IMR-90 (cell line): ENCODE results near the gene WDR6. TPM values are rescaled to one million over a fixed set of nuclear protein-coding genes. Genes with fewer than 3 reads are reported as not detected.

Source experiments
- ATAC-seq: fragments of 200-7000 bp; cut with Tn5 transposase; 2 replicates; pipeline ENCODE4 v1.9.1; 2020; ENCODE audit warnings: low read depth, mild to moderate bottlenecking, moderate library complexity
- BruUV-seq: library from RNA; stranded (reverse); fragments of 400-500 nt; replicated peaks from 2 replicates; lab custom pipeline; 2021; lab: Mats Ljungman, UMichigan
- CTCF ChIA-PET: fragments of 300-600 bp; formaldehyde crosslinking; extraction: SDS; loops from one replicate; lab custom pipeline; 2021; ENCODE audit warnings: antibody characterized with exemption; lab: Yijun Ruan, JAX
- POLR2A ChIA-PET: fragments of 300-600 bp; sonication (Branson Sonifier 250); formaldehyde crosslinking; loops from one replicate; lab custom pipeline; 2022; ENCODE audit warnings: antibody characterized with exemption; ENCODE audit not compliant: unreplicated experiment; lab: Charles Lee
- DNase-seq: peaks from one replicate; pipeline ENCODE4 v3.0.0; 2013
- H2AFZ ChIP-seq: replicated peaks from 2 replicates; pipeline ENCODE3; 2013; ENCODE audit warnings: low read length, mild to moderate bottlenecking; ENCODE audit not compliant: poor library complexity
- H2AK5ac ChIP-seq: 2 replicates; pipeline ENCODE4 v1.6.1; 2013; ENCODE audit warnings: low read depth, low read length, inconsistent platforms
- H2AK9ac ChIP-seq: replicated peaks from 2 replicates; pipeline ENCODE3; 2013; ENCODE audit warnings: mild to moderate bottlenecking, low read depth, low read length, moderate library complexity; ENCODE audit not compliant: poor library complexity
- H2BK120ac ChIP-seq: 2 replicates; pipeline ENCODE4 v1.6.1; 2013; ENCODE audit warnings: low read depth, low read length, inconsistent platforms
- H2BK15ac ChIP-seq: 3 replicates; pipeline ENCODE4 v1.6.1; 2013; ENCODE audit warnings: low read depth, low read length, inconsistent platforms
- H2BK20ac ChIP-seq: 2 replicates; pipeline ENCODE4 v1.6.1; 2013; ENCODE audit warnings: low read depth, mild to moderate bottlenecking, inconsistent platforms, low read length, moderate library complexity
- H2BK5ac ChIP-seq: 2 replicates; pipeline ENCODE4 v1.6.1; 2013; ENCODE audit warnings: mild to moderate bottlenecking, low read depth, low read length, inconsistent platforms; ENCODE audit not compliant: poor library complexity, severe bottlenecking
- H3K14ac ChIP-seq: replicated peaks from 2 replicates; pipeline ENCODE4 v1.6.1; 2013; ENCODE audit warnings: low read depth, low read length, inconsistent platforms
- H3K18ac ChIP-seq: 2 replicates; pipeline ENCODE4 v1.6.1; 2013; ENCODE audit warnings: low read depth, low read length, control low read depth
- H3K23ac ChIP-seq: 2 replicates; pipeline ENCODE4 v1.6.1; 2013; ENCODE audit warnings: low read depth, low read length, inconsistent platforms
- H3K27ac ChIP-seq: 2 replicates; pipeline ENCODE4 v1.5.1; 2013; ENCODE audit warnings: mild to moderate bottlenecking, control low read depth, low read length; ENCODE audit not compliant: insufficient read depth
- H3K27me3 ChIP-seq: 2 replicates; pipeline ENCODE4 v1.6.1; 2013; ENCODE audit warnings: low read length; ENCODE audit not compliant: control insufficient read depth, insufficient read depth
- H3K36me3 ChIP-seq: 2 replicates; pipeline ENCODE4 v1.6.1; 2013; ENCODE audit warnings: low read length, mixed read lengths; ENCODE audit not compliant: control insufficient read depth, insufficient read depth
- H3K4ac ChIP-seq: 2 replicates; pipeline ENCODE4 v1.6.1; 2013; ENCODE audit warnings: low read depth, low read length, inconsistent platforms
- H3K4me1 ChIP-seq: 2 replicates; pipeline ENCODE4 v1.6.1; 2013; ENCODE audit warnings: low read length, mixed read lengths; ENCODE audit not compliant: control insufficient read depth, insufficient read depth
- H3K4me2 ChIP-seq: 2 replicates; pipeline ENCODE4 v1.6.1; 2013; ENCODE audit warnings: low read depth, mild to moderate bottlenecking, control low read depth, low read length, moderate library complexity
- H3K4me3 ChIP-seq: 2 replicates; pipeline ENCODE4 v1.5.1; 2013; ENCODE audit warnings: low read depth, mild to moderate bottlenecking, control low read depth, low read length, moderate library complexity; ENCODE audit not compliant: insufficient read depth
- H3K56ac ChIP-seq: 2 replicates; pipeline ENCODE4 v1.6.1; 2013; ENCODE audit warnings: low read length, inconsistent platforms; ENCODE audit not compliant: insufficient read depth; ENCODE audit errors: extremely low read depth
- H3K79me1 ChIP-seq, 2 experiments: 2 replicates each; pipeline ENCODE4 v1.6.1; 2013; ENCODE audit warnings: low read length in 2 of 2, inconsistent platforms in 1 of 2, low read depth in 1 of 2
- H3K9ac ChIP-seq: 2 replicates; pipeline ENCODE4 v1.6.1; 2013; ENCODE audit warnings: low read depth, low read length, control low read depth
- H3K9me1 ChIP-seq: 2 replicates; pipeline ENCODE4 v1.6.1; 2013; ENCODE audit warnings: low read length, inconsistent platforms; ENCODE audit not compliant: insufficient read depth
- H3K9me3 ChIP-seq: 2 replicates; pipeline ENCODE4 v1.6.1; 2013; ENCODE audit warnings: low read length; ENCODE audit not compliant: control insufficient read depth, insufficient read depth
- H4K20me1 ChIP-seq: 2 replicates; pipeline ENCODE4 v1.6.1; 2013; ENCODE audit warnings: low read length, inconsistent platforms; ENCODE audit not compliant: insufficient read depth
- H4K5ac ChIP-seq: 2 replicates; pipeline ENCODE4 v1.6.1; 2013; ENCODE audit warnings: mild to moderate bottlenecking, low read depth, low read length, control low read depth
- H4K8ac ChIP-seq, 2 experiments: 2 replicates each; pipeline ENCODE4 v1.6.1; 2013; ENCODE audit warnings: low read depth in 2 of 2, low read length in 2 of 2, control low read depth in 1 of 2, inconsistent platforms in 1 of 2
- H4K91ac ChIP-seq: 2 replicates; pipeline ENCODE4 v1.6.1; 2013; ENCODE audit warnings: low read depth, low read length, inconsistent platforms; ENCODE audit not compliant: insufficient read depth
- BHLHE40 ChIP-seq: fragments of 150-350 bp; IDR thresholded peaks from 2 replicates; pipeline ENCODE4 v1.6.1; 2016; ENCODE audit warnings: mild to moderate bottlenecking, low read depth, low read length
- MAFK ChIP-seq: IDR thresholded peaks from 2 replicates; pipeline ENCODE4 v1.6.1; 2012; ENCODE audit warnings: low read depth, low read length, improper control_type of control experiment
- MAZ ChIP-seq: IDR thresholded peaks from 2 replicates; pipeline ENCODE4 v1.6.1; 2012; ENCODE audit warnings: low read depth, mild to moderate bottlenecking, low read length, improper control_type of control experiment, moderate library complexity, borderline replicate concordance
- NFE2L2 ChIP-seq: fragments of 150-350 bp; IDR thresholded peaks from 2 replicates; pipeline ENCODE4 v1.6.1; 2016; ENCODE audit warnings: low read depth, mild to moderate bottlenecking, low read length
- RAD21 ChIP-seq: IDR thresholded peaks from 2 replicates; pipeline ENCODE4 v1.6.1; 2012; ENCODE audit warnings: low read length, improper control_type of control experiment
- RCOR1 ChIP-seq: IDR thresholded peaks from 2 replicates; pipeline ENCODE4 v1.6.1; 2012; ENCODE audit warnings: mild to moderate bottlenecking, low read length, improper control_type of control experiment; ENCODE audit not compliant: insufficient replicate concordance
- SMC3 ChIP-seq: fragments of 150-350 bp; IDR thresholded peaks from 2 replicates; pipeline ENCODE4 v1.6.1; 2016; ENCODE audit warnings: low read depth, mild to moderate bottlenecking, antibody characterized with exemption, low read length, moderate library complexity
- WGBS, 2 experiments: methylation state at CpG; one replicate each; pipeline versions ENCODE4 v1.1.5 to v1.1.7; 2013; ENCODE audit warnings: missing lambda C conversion rate in 2 of 2; ENCODE audit not compliant: insufficient read length in 1 of 2; ENCODE audit errors: extremely low coverage in 2 of 2; 5-methylcytosine and 5-hydroxymethylcytosine counted together
- dilution Hi-C: fragments of 300-500 bp; cut with HindIII; formaldehyde crosslinking; loops from one replicate; pipeline ENCODE4 v1.14.3; 2018; ENCODE audit warnings: low sequenced_read_pairs; ENCODE audit not compliant: unreplicated experiment
- in situ Hi-C: fragments of 300-500 bp; cut with MboI; formaldehyde crosslinking; loops from 3 replicates; pipeline ENCODE4 v1.14.3; 2019; ENCODE audit warnings: low sequenced_read_pairs, inconsistent platforms, mixed read lengths
- intact Hi-C: fragments of 100-400 bp; cut with micrococcal nuclease; formaldehyde crosslinking; loops from 2 replicates; pipeline ENCODE4 v1.10.0; 2022
- polyA plus RNA-seq, 3 experiments: library from polyadenylated mRNA; depleted of rRNA; stranded (reverse); fragments of >200 nt; gene quantifications; 2 replicates each; pipeline ENCODE4 v1.2.3, GENCODE V29; 2012; ENCODE audit warnings: low replicate concordance in 1 of 3
- total RNA-seq: library from RNA; depleted of rRNA; stranded (reverse); fragments of >200 nt; gene quantifications from 2 replicates; pipeline ENCODE4 v1.2.3, GENCODE V29; 2012
- TF ChIP-seq, protein P1 (sequence below): fragments of 150-350 bp; IDR thresholded peaks from 2 replicates; pipeline ENCODE4 v1.6.1; 2016; ENCODE audit warnings: low read depth, mild to moderate bottlenecking, low read length, moderate library complexity, borderline replicate concordance
- TF ChIP-seq, protein P2 (sequence below): conservative IDR thresholded peaks from 2 replicates; pipeline ENCODE4 v1.5.1; 2012; ENCODE audit warnings: mild to moderate bottlenecking, low read depth, low read length, improper control_type of control experiment

The WDR6 gene
- total and polyA plus RNA-seq, 2 of the 4 experiments (the other 2 are of a cell fraction): 60.9 to 160 TPM

DNA sequence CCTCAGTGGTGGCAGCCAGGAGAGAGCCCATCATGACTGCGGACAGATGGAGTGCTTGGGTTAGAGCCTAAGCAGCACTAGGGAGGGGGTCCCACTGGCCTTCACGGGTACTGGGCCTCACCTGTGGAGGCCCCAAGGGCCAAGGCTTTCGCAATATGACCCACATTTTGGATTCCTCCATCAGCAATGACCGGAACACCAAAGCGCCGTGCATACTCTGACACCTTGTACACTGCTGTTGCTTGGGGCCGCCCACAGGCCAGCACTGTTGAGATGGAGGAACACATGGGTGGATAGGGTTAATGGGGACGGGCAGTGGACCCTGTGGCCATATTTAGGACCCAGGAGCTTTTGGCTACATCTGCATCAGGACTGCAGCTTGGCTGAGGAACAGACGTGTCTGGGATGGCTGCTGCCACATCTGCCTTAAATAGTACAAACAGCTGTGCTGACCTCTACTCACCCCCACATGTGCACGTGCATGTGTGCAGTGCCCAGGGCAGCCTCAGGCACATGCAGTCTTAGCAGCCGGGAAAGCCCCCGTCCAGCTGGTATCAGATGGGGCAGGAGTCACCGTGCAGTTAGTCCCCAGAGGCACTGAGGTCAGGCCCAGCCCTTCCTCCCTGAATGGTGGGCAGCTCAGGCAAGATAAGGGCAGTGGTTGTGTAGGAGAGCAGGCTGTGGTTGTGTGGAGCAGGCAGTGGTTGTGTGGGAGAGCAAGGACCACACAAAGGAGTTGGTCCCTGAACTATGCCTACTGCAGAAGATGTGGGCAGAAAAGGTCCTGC is 18.0 kb downstream of the WDR6 start:
- no peak for DNase-seq
- in situ Hi-C loops: no loop called here
- H3K79me1 ChIP-seq: peaks cover 37 to 75% of the 10 kb centered on the region in 2 experiments
- no peaks in the 10 kb centered on the region for H3K9me3 ChIP-seq
- H2AK9ac ChIP-seq: peak overlapping the region; percentile 25
- no peak overlapping the region for H3K9ac ChIP-seq
- peaks cover 42% of the 10 kb centered on the region for H3K36me3 ChIP-seq
- H3K4me1 ChIP-seq: peaks cover 6% of the 10 kb centered on the region
- 79% methylated on average over 5 of the region's 13 CpGs; no CpG with 5 or more reads in 1 of the 2 experiments for WGBS, 2 experiments
- no peak overlapping the region for H4K91ac ChIP-seq
- no peak for TF ChIP-seq MAZ
- no peak for TF ChIP-seq RAD21
- no peak for TF ChIP-seq MAFK
- TF ChIP-seq RCOR1: no peak
- TF ChIP-seq, protein P1, sequence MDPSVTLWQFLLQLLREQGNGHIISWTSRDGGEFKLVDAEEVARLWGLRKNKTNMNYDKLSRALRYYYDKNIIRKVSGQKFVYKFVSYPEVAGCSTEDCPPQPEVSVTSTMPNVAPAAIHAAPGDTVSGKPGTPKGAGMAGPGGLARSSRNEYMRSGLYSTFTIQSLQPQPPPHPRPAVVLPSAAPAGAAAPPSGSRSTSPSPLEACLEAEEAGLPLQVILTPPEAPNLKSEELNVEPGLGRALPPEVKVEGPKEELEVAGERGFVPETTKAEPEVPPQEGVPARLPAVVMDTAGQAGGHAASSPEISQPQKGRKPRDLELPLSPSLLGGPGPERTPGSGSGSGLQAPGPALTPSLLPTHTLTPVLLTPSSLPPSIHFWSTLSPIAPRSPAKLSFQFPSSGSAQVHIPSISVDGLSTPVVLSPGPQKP: no peak
- no peak for TF ChIP-seq SMC3
- TF ChIP-seq, protein P2, sequence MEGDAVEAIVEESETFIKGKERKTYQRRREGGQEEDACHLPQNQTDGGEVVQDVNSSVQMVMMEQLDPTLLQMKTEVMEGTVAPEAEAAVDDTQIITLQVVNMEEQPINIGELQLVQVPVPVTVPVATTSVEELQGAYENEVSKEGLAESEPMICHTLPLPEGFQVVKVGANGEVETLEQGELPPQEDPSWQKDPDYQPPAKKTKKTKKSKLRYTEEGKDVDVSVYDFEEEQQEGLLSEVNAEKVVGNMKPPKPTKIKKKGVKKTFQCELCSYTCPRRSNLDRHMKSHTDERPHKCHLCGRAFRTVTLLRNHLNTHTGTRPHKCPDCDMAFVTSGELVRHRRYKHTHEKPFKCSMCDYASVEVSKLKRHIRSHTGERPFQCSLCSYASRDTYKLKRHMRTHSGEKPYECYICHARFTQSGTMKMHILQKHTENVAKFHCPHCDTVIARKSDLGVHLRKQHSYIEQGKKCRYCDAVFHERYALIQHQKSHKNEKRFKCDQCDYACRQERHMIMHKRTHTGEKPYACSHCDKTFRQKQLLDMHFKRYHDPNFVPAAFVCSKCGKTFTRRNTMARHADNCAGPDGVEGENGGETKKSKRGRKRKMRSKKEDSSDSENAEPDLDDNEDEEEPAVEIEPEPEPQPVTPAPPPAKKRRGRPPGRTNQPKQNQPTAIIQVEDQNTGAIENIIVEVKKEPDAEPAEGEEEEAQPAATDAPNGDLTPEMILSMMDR: no peak
- TF ChIP-seq BHLHE40: no peak
- TF ChIP-seq NFE2L2: no peak
- H3K56ac ChIP-seq: no peak overlapping the region
- no peak overlapping the region for H2BK20ac ChIP-seq
- peak overlapping the region in 1 of 2 experiments; percentile 18; a peak in 1 of 4 replicates for H4K8ac ChIP-seq
- no peak overlapping the region for H3K14ac ChIP-seq
- ATAC-seq: no peak
- no peak overlapping the region for H3K23ac ChIP-seq
- CTCF ChIA-PET: no interaction called here
- H3K4me3 ChIP-seq: no peak overlapping the region
- H2BK15ac ChIP-seq: no peak overlapping the region
- intact Hi-C loops: no loop called here
- no peak overlapping the region for H3K18ac ChIP-seq
- no peak overlapping the region for H4K5ac ChIP-seq
- no peak overlapping the region for H2AK5ac ChIP-seq
- H3K9me1 ChIP-seq: peaks cover 32% of the 10 kb centered on the region
- H4K20me1 ChIP-seq: peaks cover 20% of the 10 kb centered on the region
- dilution Hi-C loops: no loop called here
- no peak overlapping the region for H2BK120ac ChIP-seq
- no peak overlapping the region for H3K27ac ChIP-seq
- H3K4me2 ChIP-seq: no peak overlapping the region
- no TSS peak for BruUV-seq
- POLR2A ChIA-PET: no interaction called here
- H3K4ac ChIP-seq: no peak overlapping the region
- no peak overlapping the region for H2AFZ ChIP-seq
- no peak overlapping the region for H2BK5ac ChIP-seq
- H3K27me3 ChIP-seq: no peaks in the 10 kb centered on the region
